ENCODE measurements around the gene AP3B1. TPM values are rescaled to one million over a fixed set of nuclear protein-coding genes. Genes with fewer than 3 reads are reported as not detected.

AP3B1 gene
- total RNA-seq, 1 donor from 2014 or later: 40.0 TPM

- TF ChIP-seq CTCF (IDR thresholded peaks at IDR 0.05): no peak
- H3K27me3 ChIP-seq (ENCODE audit: low read depth): no peaks in the 10 kb centered on the region
- no peaks in the 10 kb centered on the region for H3K4me1 ChIP-seq
- H3K9me3 ChIP-seq: no peaks in the 10 kb centered on the region
- intact Hi-C loops (cut with DNase I): no loop called here
- H3K4me3 ChIP-seq: no peak overlapping the region
- no peak for DNase-seq
- no peak for ATAC-seq
- H3K36me3 ChIP-seq: peaks cover 4% of the 10 kb centered on the region
- no peak overlapping the region for H3K27ac ChIP-seq
These were observed 298.6 kb downstream of the AP3B1 start for GRCh38 chr5:77995793-77996409.

DNA sequence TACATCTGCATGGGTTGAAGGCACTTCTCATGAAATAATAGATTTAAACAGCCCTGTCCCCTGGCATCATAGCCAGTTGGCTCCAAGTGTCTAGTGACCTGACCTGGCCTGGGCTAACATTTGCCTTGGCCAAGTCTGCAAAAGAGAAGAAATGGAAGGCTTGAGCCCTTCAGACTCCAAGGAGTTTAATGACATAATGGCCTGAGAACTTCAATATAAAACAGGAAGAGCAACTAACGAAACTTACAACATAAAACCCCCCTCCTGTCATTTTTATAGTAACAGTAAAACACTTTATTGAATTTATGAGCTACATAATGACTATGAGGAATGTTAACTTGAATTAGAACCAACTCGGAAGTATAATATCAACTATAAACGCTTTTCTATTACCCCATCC lies 299.6 kb downstream of the AP3B1 start:
- intact Hi-C loops (cut with DNase I): no loop called here
- DNase-seq: no peak
- no peak for ATAC-seq

DNA sequence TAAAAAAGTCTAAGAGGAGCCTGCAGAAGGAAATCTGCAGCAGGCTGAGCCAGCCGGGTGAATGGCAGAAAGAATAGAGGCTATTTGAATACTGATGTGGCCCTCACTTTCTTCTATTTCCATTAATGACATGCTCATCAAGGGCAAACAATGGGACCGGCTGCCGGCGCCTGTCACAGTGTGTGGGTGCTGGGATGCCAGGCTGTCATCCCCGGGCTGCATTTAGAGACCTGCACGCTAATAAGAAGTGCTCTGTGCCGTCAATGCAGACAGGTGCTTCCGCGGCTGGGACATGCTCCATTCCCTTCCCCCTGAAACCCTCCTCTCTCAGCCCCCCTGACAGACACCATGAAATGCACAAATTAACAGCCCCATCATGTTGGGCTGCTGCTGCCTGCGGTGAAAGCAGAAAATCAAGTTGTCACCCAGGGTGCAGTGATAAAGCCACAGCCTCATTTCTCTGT lies 300.6 kb downstream of the AP3B1 start:
- H3K9me3 ChIP-seq: no peaks in the 10 kb centered on the region
- DNase-seq (no peak), ATAC-seq (no peak)
- H3K4me1 ChIP-seq: no peaks in the 10 kb centered on the region
- TF ChIP-seq CTCF (IDR thresholded peaks at IDR 0.05): no peak
- H3K27me3 ChIP-seq (ENCODE audit: low read depth): no peaks in the 10 kb centered on the region
- peaks cover 4% of the 10 kb centered on the region for H3K36me3 ChIP-seq
- H3K4me3 ChIP-seq: no peak overlapping the region
- H3K27ac ChIP-seq: no peak overlapping the region
- intact Hi-C loops (cut with DNase I): no loop called here

More for the DNA sequence above, 299.6 kb downstream of the AP3B1 start:
- TF ChIP-seq CTCF (IDR thresholded peaks at IDR 0.05): no peak
- no peaks in the 10 kb centered on the region for H3K9me3 ChIP-seq
- H3K27me3 ChIP-seq (ENCODE audit: low read depth): no peaks in the 10 kb centered on the region
- H3K4me1 ChIP-seq: no peaks in the 10 kb centered on the region
- no peak overlapping the region for H3K27ac ChIP-seq
- H3K36me3 ChIP-seq: peaks cover 4% of the 10 kb centered on the region
- H3K4me3 ChIP-seq: no peak overlapping the region

DNA sequence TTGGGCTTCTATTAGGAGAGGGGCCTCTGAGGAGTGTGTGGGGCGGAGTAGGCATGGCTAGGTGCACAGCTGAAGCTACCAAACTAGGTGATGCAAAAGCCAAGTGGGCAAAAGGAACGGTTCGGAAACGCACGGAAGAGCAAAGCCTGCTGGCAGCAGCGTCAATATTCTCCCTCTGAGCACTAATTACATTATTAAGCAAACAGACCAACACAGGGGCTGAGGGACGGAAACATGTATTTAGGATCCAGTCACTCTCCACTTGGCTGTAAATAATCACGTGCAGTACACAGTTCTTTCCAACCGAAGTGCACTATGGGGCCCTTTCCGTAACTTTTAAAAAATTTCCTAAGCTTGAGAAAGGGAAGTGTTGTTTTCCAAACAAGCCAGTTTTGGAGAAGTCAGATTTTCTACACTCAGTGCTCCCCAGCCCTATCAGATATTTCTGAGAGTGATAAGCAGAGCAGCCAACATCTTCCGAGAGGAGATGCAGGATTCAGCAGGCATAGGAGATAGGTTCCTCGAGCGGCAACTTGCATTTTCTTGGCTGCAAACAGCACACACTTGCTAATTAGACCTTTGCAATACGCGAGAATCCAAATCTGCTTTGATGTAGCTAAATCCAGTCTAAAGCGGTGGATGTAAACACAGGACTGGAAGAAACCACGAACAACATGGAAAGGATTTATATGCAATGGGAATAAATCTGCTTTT lies 301.2 kb downstream of the AP3B1 start:
- no peak for TF ChIP-seq CTCF (IDR thresholded peaks at IDR 0.05)
- H3K27ac ChIP-seq: no peak overlapping the region
- no peaks in the 10 kb centered on the region for H3K27me3 ChIP-seq (ENCODE audit: low read depth)
- no peak overlapping the region for H3K4me3 ChIP-seq
- H3K9me3 ChIP-seq: no peaks in the 10 kb centered on the region
- no peaks in the 10 kb centered on the region for H3K4me1 ChIP-seq
- DNase-seq (no peak), ATAC-seq (no peak)
- H3K36me3 ChIP-seq: no peaks in the 10 kb centered on the region
- intact Hi-C loops (cut with DNase I): no loop called here

GRCh38 chr5:77991084-77991483 lies 303.4 kb downstream of the AP3B1 start:
- Histone ChIP-seq H3K36me3 (no peaks in the 10 kb centered on the region), H3K27me3 (ENCODE audit: low read depth) (no peaks in the 10 kb centered on the region), H3K4me1 (no peaks in the 10 kb centered on the region), H3K9me3 (no peaks in the 10 kb centered on the region), H3K27ac (no peak overlapping the region), H3K4me3 (no peak overlapping the region)
- no peak for TF ChIP-seq CTCF (IDR thresholded peaks at IDR 0.05)
- ATAC-seq: no peak
- intact Hi-C loops (cut with DNase I): no loop called here
- DNase-seq: no peak

Measured in lower lobe of right lung (tissue), 2 donors.